Astrocyte of the cerebellum (primary cell): ENCODE data around the gene MORC3.

Source experiments
- DNase-seq: peaks from one replicate; pipeline ENCODE4 v3.0.0-alpha.2; 2011; ENCODE audit warnings: low read depth
- H3K4me3 ChIP-seq: 2 replicates; pipeline ENCODE4 v1.5.1; 2011; ENCODE audit warnings: mild to moderate bottlenecking, low read depth, low read length, moderate library complexity
- CTCF ChIP-seq: IDR thresholded peaks from 2 replicates; pipeline ENCODE4 v1.5.1; 2012; ENCODE audit warnings: low read length, low read depth, moderate library complexity, mild to moderate bottlenecking; ENCODE audit errors: missing control alignments
- in situ Hi-C: cut with HindIII; loops from 2 replicates; pipeline ENCODE4 v1.10.0; 2017; ENCODE audit warnings: low sequenced_read_pairs

MORC3 gene

GRCh38 chr21:36412916-36413315 is 92.9 kb downstream of the MORC3 start:
- H3K4me3 ChIP-seq, result no peak overlapping the region
- in situ Hi-C loops, result loop anchor here (10.0 kb wide), 1 partner anchor 352 kb away; no protein-coding TSS in a partner anchor
- DNase-seq, result no peak
- TF ChIP-seq CTCF, result no peak

DNA sequence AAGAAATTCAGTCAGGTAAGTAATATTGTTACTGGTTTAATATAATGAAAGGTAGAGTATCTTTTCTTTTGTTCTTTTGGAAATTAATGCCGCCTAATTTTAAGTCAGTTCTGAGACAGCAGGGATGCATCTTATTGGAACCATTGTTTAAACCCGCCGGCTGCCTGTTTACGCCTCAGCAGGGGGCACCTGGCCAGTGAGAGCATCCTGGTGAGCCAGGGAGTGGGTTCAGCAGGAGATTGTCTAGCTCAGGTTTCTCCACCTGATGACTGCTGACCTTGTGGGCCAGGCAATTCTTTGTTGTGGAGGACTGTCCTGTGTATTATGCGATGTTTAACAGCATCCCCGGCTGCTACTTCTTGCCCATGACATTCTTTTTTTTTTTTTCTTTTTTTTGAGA is 95.4 kb downstream of the MORC3 start:
- no peak for TF ChIP-seq CTCF
- in situ Hi-C loops, result loop anchor here (10.0 kb wide), 1 partner anchor 349 kb away; no protein-coding TSS in a partner anchor

DNA sequence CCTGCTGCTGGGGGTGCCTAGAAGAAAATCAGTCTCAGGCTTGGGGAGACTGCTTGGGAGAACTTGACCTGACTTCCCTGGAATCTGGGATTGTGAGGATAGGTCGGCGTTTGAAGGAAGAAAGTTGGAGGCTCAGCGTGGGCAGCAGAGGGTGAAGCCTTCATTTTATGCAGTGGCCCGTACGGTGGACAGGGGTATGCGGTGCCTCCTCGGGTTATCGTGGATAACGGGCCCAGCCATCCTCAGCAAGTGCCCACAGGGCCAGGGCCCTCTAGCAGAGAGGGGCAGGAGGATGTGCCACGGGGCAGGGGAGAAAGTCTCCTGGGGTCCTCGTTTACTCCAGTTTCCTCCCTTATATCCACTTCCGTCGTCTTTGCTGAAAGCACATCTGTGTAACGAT is 99.2 kb downstream of the MORC3 start:
- TF ChIP-seq CTCF, result no peak
- DNase-seq, result no peak
- in situ Hi-C loops, result loop anchor here (10.0 kb wide), 1 partner anchor 346 kb away; no protein-coding TSS in a partner anchor
- H3K4me3 ChIP-seq, result no peak overlapping the region

More for the DNA sequence above, 95.4 kb downstream of the MORC3 start:
- no peak for DNase-seq
- no peak overlapping the region for H3K4me3 ChIP-seq

DNA sequence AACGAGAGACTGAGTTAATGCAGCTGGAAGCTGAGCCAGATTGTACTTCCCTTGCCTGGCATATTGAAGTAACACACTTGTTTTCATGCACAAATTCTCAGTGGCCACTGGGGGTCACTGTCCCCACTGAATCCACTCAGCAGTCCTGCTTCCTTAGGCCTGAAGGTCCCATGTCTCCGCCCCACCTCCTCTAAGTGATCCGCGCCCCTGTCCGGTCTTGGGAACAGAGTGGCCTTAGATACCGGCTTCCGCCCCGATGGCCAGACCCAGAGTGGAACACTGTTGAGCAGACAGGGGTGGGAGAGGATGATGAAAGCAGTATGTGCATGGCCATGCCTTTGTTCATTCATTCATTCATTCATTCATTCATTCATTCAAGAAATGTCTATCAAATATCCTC is 100.0 kb downstream of the MORC3 start:
- DNase-seq, result peak; percentile 83
- peak; percentile 81 for TF ChIP-seq CTCF
- H3K4me3 ChIP-seq, result no peak overlapping the region
- in situ Hi-C loops, result loop anchor here (10.0 kb wide), 1 partner anchor 345 kb away; no protein-coding TSS in a partner anchor

- DNase-seq, result no peak
- no peak for TF ChIP-seq CTCF
- in situ Hi-C loops, result no loop called here
- no peak overlapping the region for H3K4me3 ChIP-seq
Observed at GRCh38 chr21:36420571-36421339, 100.8 kb downstream of the MORC3 start.

GRCh38 chr21:36422279-36423098 is 102.5 kb downstream of the MORC3 start:
- peak; percentile 74 for TF ChIP-seq CTCF
- in situ Hi-C loops, result no loop called here
- DNase-seq, result no peak
- H3K4me3 ChIP-seq, result no peak overlapping the region
